Stimulated activated CD8-positive, alpha-beta memory T cell treated with anti-CD3 and anti-CD28 coated beads, Interleukin-7, amount 100 ng/mL, for 4 hours (primary cell): ENCODE data around the gene OR4D1.

ENCODE experiments used
- DNase-seq, 2 donors: peaks; one replicate each; pipeline ENCODE4 v3.0.0-alpha.2; 2020; ENCODE audit warnings: low read depth in 2 of 2

The OR4D1 gene

DNA sequence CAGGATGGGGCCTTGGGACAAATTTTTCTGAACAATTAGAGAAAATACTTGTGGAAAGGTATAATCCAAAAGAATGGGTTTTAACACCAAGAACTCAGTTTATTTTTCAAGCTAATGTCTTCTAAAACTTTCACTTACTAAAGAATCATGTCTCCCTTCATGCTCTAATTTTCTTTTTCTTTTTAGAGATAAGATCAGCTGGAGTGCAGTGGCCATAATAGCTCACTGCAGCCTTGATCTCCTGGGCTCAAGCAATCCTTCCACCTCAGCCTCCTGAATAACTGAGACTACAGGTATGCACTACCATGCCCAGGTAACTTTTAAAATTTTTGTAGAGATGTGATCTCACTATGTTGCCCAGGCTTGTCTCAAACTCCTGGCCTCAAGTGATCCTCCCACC lies 5.5 kb downstream of the OR4D1 start:
- no peak for DNase-seq

DNA sequence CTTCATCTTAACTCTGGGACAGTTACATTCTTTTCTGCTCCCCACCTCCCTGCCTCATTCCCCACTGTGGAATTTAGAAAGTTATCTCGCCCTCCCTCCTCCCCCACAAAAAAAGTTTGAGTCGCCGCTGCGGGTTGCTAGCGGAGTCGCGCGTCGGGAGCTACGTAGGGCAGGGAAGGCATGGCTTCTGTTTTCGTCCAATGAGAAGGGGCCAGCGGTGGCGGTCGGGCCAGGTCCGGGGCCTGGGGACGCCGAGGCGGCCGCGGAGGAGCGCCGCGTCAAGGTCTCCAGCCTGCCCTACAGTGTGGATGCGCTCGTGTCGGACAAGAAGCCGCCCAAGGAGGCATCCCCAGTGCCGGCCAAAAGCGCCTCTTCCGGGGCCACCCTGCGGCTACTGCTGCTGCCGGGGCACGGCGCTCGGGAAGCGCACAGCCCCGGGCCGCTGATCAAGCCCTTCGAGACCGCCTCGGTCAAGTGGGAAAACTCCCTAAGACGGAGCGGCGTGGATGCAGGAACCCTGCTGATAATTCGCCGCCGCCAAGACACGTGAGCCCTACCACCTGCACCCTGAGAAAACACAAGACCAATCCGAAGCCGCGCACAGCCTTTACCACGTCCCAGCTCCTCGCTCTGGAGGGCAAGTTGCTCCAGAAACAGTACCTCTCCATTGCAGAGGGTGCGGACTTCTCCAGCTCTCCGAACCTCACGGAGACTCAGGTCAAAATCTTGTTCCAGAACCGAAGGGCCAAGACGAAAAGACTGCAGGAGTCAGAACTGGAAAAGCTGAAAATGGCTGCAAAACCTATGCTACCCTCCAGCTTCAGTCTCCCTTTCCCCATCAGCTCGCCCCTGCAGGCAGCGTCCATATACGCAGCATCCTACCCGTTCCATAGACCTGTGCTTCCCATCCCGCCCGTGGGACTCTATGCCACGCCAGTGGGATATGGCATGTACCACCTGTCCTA lies 8.9 kb downstream of the OR4D1 start:
- DNase-seq: peak; percentile 18 to 36

DNA sequence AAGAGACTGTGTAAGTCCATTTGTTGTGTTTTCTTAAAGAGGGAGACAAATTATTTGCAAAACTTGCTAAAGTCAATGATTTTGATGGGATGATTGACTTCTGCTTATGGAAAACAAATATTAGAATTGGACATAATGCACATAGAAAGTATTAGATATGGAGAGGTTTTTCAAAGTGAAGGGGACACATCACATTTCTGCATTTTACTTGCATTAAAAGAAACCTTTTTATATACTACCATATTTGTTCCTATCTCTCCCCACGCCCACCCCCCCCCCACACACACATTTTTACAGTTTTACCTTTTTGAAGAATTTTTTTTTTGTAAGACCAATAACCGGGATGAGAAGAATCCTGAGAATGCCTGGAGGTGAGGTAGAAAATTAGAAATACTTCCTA lies 10.0 kb downstream of the OR4D1 start:
- no peak for DNase-seq

DNA sequence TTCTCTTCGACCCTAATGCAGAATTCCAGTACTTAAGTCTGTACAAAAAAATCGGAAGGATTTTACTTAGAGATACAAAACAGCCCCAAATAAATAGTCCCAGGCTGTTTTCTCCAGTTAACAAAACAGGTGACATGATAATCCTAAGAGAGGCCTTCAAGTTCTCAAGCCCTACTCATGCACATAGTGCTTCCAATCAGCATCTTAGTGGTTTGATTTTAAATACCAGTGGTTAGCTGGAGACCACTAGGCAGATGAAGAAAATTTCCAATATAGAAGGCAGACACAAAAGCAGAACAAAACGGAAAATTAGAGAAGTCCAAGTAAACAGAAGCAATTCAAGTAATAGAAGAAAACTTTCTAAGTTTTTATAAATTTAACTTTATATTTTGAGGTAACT lies 13.4 kb downstream of the OR4D1 start:
- no peak for DNase-seq

DNA sequence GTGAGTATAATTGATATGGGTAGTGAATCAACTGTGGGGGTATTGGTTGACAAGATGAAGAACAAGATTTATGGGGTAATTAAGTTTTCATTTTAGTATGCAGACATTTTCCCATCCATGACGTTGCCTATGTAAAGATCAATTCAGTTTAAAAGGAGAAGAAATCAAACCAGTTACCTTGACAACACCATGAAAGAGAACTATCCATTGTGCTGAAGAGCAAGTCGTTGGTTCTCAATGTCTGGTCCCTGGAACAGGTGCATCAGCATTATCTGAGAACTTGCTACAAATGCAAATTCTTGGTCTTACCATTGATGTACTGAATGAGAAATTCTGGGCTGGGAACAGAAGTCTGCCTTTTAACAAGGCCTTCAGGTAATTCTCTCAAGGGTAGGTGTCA lies 17.8 kb downstream of the OR4D1 start:
- no peak for DNase-seq

DNA sequence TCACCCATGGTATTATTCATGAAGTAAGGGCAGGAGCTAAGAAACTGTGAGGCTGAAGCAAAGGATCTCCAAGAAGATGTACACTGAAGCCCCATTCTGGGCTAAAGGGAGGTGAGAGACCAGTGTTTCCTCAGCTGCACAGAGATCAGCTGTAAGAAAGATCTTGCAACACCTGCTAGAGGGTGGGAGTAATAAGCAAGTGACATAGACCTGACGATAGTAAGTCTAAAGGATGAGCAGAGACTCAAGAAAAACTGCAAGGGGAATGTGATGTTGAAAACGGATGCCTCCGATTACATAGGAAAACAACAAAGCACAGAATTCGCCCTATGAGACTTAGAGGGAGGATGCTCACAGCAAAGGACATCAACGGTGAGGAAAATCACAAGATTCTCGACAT lies 18.5 kb downstream of the OR4D1 start, which contains the start of gene OR4D2:
TSS of gene OR4D2 (plus strand) at position 301 of the 400 bp plus-strand sequence. CDS start 2,674 bp downstream, outside the sequence.
- DNase-seq: no peak

DNA sequence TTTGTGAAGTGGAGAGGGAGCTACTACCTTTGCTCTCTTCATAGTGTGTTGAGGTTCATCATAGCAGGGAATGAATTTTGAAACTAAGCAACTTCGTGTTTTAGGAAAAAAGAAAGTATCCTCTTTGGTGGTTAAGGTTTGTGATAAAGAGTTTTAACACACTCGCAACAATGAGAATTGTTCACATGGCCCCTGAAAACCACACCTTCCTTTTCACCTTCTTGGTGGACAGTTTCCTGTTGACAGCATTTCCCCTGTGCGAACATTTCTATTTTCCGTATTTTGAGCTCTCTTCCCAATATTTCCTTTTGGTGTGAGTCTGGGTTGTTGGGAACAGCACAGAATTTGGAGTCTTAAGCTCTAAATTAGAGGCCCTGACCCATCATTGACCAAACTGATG lies 22.4 kb downstream of the OR4D1 start:
- DNase-seq: no peak

DNA sequence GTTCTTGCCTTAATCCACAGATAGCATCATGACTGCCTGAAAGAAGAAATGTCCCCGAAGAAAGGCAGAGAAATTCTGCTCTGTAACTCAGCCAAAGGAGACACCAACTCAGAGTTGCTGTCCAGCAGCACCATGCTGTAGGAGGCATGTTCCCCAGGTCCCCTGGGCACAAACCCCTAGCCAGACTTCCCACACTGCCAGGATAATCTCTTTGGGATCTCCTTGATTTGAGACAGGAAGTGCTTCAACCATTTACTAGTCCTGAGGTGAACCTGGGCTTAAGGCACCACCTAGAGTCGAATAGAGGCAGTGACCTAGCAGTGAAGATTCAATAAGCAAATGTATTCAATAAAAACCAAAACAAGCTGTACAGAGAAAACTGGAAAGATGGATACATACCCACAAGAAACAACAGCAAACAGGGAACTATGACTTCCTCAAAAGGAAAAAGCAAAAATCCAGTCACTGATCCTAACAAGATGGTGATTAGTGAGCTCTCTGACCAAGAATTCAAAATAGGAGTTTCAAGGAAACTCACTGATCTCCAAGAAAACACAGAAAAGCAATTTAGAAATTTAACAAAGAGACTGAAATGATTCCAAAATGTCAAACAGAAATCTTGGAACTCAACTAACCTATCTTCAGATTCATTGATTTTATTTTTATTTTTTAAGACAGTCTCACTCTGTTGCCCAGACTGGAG lies 24.3 kb downstream of the OR4D1 start:
- peak; percentile 7 to 16 for DNase-seq

DNA sequence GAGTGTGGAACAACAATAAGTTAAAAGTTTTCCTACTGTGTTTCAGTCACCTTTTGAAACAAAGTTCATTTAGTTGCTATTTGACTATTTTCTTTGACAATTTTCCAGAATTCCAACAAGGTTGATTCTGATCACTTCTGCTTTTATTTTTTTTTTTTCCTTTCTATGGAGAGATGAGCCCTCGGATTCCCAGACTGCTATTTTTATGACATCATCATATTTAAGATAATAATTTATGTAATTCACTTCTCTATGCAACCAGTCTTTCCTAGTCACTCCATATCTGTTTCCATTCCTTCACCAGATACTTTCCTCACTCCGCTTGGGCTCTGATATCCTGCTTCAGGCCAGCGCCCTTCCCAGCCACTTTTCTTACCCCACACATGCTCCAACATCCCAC lies 26.7 kb downstream of the OR4D1 start:
- no peak for DNase-seq

DNA sequence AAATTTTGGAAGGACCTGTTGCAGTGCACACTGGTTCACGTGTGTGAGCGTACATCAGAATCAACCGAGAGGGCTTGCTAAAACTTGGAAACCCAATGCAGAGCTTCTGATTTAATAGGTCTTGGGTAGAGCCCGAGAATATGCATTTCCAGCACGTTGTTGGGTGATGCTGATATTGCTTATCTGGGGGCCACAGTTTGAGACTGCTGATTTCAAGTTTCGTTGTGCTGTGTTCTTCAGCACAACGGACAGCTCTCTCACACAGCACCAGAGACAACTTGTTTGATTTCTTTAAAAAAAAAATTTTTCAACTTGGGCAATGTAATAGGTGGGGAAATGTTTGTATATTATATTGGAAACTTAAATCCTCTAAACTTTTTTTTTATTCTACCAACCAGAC lies 28.0 kb downstream of the OR4D1 start:
- no peak for DNase-seq

DNA sequence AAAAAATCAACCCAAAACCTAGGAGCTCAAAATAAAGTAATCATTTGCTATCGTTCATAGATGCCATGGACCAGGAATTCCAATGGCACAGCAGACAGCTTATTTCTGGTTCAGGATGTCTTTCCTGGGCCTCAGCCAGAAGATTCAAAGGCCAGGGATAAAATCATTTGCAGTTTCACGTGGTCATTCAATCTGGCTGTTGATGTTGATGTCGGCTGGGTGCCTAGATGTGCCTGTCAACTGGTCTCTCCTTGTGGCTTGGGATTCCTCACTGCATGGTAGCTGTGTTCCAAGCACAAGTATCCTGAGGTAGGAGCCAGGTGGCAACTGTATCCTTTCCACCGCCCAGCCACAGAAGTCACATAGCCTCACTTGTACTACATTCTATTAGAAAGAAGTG lies 33.6 kb downstream of the OR4D1 start:
- DNase-seq: no peak

DNA sequence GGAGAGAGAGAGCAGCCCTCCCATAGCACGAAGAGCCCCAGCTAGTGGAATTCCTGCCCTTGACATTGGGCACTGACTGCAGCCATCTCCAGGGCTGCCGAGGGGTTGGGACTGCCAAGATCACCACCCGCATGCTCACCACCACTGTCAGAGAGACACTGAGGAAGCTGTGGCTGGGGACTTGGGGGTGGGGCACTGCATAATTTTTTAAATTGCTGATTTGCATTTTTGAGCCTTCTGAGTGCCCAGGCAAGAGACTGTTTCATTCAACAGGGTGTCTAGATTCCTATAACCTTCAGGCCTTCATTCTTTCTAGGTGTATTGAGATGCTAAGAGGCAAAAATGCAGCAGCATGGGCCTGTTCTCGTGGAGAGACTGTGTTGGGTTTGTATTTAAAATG lies 35.3 kb downstream of the OR4D1 start:
- DNase-seq: no peak

DNA sequence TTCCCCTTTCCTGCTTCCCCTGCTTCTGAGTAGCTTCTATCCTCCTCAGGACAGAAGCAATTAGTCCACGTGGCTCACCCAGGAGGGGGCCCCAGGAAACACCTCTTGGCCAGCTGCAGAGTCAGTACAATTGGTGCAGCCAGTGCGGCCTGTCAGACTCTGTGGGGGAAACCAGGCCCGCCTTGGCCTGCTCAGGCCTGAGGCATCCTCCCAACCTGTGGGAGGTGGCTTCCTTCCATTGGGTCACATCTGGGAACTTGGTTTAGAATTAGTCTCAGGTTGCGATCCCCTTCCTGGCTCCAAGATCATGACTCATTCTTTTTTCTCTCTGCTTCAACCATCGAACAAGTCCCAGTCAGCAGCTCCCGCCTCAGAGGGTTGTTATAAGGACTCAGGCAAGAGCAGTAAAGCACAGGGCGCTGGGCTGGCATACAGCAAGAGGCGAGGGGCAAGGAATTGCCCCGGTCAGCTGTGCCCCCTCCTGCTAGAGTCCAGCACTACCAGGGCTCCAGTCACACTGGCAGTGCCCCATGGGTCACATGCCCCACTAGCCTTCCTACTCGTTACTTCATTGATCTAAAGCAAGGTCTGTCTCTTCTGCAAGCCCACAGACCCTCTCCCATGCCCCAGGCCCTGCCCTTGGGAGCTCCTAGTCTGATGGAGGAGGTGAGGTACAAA lies 36.3 kb downstream of the OR4D1 start:
- no peak for DNase-seq

DNA sequence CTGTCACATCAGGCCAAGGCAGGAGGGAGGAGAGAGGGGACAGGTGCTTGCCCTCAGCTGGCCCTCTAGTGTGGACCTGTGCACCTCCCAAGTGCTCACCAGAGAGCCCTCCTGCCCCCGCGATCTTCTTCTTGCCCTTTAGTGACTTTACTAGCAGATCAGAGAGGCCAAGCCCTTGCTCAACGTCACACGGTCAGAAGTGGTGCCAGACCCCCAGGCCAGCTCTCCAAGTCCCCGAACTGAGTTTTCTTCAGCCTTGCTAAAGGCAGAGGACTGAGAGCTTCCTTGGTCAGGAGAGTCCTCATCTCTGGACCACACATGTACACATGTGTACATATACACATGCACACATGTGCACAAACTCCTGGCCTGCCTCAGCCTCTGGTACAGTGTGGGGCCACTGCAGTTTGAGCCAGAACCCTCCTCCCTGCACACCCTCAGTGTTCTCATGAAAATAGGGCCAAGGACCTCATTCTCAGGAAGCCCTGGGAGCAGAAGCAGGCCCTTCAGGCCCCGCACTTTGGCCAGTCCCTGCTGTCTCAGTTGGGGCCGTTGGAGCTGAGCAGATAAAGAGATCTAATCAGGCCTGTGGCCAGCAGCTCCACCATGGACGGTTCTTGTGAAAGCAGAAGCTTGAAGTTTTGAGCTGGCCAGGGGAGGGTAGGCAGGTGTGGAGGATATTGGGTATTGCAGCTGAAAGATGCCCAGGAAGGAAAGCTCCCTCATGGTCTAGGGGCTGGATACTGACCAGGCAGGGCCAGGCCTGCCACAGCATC lies 37.0 kb downstream of the OR4D1 start:
- no peak for DNase-seq

DNA sequence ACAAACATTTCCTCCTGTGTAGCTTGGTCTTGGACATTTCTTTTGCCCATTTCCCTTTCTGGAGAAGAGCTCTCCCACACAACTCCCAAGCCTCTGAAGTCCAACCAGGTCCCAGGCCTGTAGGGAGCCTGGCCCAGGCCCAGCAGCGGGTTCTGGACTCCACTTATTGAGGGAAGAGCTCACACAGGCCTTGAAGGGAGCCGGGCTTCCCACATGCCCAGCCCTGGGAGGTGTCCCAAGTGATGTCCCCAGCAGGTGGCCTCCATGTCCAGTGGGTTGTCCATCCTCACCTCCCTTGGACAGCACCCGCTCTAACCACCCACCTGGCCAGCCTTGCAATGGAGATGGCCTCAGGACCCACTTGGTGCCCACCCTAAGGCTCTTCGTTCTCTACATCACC lies 38.4 kb downstream of the OR4D1 start:
- no peak for DNase-seq

DNA sequence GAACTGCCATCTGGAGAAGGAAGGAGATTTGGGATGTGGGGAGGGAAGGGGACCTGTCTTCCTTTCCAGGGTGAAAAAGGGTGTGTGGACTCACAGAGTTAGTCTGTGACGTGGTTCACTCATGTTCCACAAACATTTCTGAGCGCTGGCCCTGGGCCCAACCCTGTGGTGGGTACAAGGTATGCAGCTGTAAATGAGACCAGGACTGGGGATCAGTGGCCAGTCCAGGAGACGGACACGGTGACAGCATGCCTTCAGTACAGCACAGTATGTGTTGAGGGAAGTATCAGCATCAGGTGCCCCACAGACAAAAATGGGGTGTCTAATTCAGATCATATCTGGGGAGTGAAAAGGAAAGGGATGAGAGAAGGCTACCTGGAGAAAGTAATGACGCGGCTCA lies 38.9 kb downstream of the OR4D1 start:
- no peak for DNase-seq

DNA sequence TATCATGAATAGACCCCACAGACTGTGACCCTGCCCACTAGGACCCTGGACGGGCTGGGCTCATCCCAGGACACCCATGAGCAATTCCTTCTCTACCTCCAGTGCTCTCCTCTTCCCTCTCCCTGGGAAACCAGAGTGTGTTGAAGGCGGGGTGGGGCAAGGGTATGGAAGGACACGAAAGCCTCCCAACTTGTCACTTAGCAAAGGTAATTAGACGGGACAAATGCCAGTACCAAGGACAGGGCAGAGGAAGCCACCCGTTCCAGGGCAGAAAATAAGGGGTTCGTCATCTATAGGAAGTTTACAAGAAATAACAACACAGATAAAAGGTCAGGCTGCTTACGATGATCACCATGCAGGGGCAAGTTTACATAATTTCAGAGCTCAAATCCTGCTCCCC lies 39.5 kb downstream of the OR4D1 start:
- DNase-seq: no peak

DNA sequence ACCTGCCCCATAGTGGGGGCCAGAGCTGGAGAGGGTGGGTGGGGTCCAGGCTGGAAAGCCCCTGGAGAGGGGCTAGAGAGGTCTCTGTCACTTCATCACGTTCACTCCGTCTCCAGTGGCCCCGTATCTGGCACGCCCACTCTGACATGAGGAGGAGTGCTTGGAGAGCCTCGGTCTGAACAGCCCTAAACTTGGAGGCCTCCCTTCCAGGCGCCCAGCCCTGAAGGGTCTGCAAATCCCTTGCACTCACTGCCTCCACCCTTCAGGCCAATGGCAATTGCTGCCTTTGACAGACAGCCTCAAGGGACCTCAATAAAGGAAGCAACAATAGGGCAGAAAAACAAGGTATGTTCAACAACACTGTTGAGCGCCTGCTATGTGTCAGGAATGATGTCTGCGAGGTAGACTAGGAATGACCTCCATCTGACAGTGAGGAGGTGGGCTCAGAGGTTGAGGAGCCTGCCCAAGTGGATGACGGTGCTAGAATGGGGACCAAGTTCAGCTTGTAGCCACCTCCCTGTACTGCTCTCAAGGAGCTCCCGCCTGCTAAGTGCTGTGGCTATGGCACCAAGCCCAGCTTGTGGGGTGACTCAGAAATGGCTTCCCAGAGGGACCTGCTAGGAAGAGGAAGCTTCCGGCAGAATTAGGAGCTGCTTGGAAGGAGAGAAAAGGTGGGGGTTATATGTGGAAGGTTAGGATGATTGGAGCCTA lies 41.4 kb downstream of the OR4D1 start:
- DNase-seq: no peak

DNA sequence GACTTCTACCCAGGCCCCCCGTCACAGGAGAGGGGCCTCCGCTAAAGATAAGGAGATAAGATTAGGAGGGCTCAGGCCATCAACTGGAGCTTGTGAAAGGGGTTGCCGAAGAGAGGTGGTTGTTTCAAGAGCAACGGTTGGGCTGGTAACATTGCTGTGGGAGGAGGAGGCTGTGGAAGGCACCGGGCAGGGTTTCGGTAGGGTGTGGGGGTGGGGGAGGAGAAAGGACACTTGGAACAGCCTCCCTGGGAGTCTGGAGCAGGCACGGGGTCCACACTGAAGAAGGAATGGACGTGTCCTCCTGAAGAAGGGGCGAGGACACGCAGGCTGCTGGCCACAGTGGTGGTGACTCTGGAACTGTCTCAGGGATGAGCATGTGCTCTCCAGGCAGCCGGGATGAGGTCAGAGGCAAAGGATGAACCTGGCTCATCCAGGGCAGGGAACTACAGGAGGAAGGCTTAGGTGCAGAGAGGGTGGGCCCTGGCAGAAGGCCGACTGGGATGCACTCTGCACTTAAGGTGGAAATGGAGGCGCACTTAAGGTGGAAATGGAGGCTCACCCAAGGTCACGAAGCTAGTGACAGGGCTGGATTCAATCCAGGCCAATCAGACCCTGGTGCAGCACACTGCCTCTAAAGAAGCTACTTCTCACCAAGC lies 43.2 kb downstream of the OR4D1 start:
- DNase-seq: no peak

DNA sequence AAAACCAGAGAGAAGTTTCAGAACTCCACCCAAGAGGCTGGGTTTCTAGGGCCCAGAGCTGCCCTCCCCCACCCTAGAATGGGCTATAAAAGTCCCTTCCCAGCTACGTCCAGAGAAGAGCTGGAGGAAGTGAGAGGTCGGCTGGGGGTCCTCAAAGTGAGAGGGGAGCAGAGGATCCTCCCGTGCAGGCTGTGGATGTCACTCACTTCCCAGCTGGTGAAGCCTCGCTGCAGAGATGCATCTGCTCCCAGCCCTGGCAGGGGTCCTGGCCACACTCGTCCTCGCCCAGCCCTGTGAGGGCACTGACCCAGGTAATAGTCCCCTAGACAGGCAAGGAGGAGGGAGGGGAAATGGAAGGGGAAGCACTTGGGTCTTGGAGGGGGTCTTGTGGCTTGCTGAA lies 44.4 kb downstream of the OR4D1 start, which contains the start of gene EPX:
TSS of gene EPX (plus strand) at position 115 of the 400 bp plus-strand sequence. CDS start at position 236, 121 bp downstream.
- no peak for DNase-seq
